ENCODE measurements around the gene SGSH.

DNA sequence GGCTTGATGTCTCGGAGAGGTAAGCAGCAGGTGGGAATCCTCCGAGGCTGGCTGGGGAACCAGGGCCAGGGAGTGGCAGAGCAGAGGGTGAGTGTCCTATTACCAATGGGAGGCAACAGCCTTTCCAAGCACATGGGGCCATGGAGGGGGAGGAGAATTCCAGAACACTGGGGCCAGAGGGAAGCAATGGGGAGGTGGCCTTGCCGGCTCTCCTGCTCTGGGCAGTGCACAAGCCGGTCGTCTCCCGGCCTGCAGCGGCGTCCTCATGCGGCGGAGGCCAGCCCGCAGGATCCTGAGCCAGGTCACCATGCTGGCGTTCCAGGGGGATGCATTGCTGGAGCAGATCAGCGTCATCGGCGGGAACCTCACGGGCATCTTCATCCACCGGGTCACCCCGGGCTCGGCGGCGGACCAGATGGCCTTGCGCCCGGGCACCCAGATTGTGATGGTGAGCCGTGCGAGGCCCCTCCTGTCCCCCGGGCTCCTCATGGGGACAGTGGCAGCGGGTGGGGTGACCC lies 21.9 kb downstream of the SGSH start:
- no peak for TF ChIP-seq ZNF274 (IDR thresholded peaks at IDR 0.05; ENCODE audit: low read depth, low read length)
- no peak for TF ChIP-seq SUZ12 (IDR thresholded peaks at IDR 0.05; ENCODE audit: extremely low read depth, insufficient read depth, insufficient read length)
